Activated naive CD4-positive, alpha-beta T cell treated with anti-CD3 and anti-CD28 coated beads, Interleukin-2, amount 50 U/mL, for 72 hours (primary cell): ENCODE measurements around the gene PPT2. TPM values are rescaled to one million over a fixed set of nuclear protein-coding genes. Genes with fewer than 3 reads are reported as not detected.
"Not testable (repeated sequence)": the region's sequence is repeated elsewhere in the genome, so short reads cannot be mapped to it uniquely, and the experiment has no call there.

Experiments used
- ATAC-seq, 2 donors: fragments of 150-1000 bp; cut with Tn5 transposase; 2 replicates each; pipeline ENCODE4 v1.10.0; 2021; ENCODE audit warnings: mild to moderate bottlenecking in 2 of 2, moderate library complexity in 2 of 2
- DNase-seq, 2 donors: peaks; one replicate each; pipeline ENCODE4 v3.0.0; 2021 to 2022; ENCODE audit warnings: low spot score in 2 of 2
- H3K27ac Mint-ChIP-seq, 2 donors: one replicate each; pipeline ENCODE4 v1.8.0; 2022; ENCODE audit warnings: mild to moderate bottlenecking in 2 of 2, mixed read lengths in 2 of 2
- H3K36me3 Mint-ChIP-seq, 2 donors: one replicate each; pipeline ENCODE4 v1.8.0; 2022; ENCODE audit warnings: mixed read lengths in 2 of 2
- H3K9me3 Mint-ChIP-seq, 2 donors: one replicate each; pipeline ENCODE4 v1.8.0; 2022; ENCODE audit warnings: mixed read lengths in 2 of 2
- total RNA-seq, 2 donors: library from RNA; stranded (reverse); gene quantifications; one replicate each; pipeline ENCODE4 v1.2.3, GENCODE V29; 2022

Gene PPT2
- total RNA-seq, 2 donors from 2014 or later, result 13.6 to 18.7 TPM

- Mint-ChIP-seq H3K36me3 (peaks cover under 1 to 5% of the 10 kb centered on the region in 2 donors), H3K9me3 (no peaks in the 10 kb centered on the region), H3K27ac (no peak overlapping the region)
- peak; percentile 85 to 90 for ATAC-seq
- DNase-seq, result peak; percentile 76
Measured at GRCh38 chr6:32118782-32119628, 34.9 kb upstream of the PPT2 start.

- no peak for ATAC-seq
- Mint-ChIP-seq H3K27ac (no peak overlapping the region), H3K36me3 (peaks cover 5 to 7% of the 10 kb centered on the region in 2 donors), H3K9me3 (no peaks in the 10 kb centered on the region)
- no peak for DNase-seq
Measured at GRCh38 chr6:32120573-32121059, 33.3 kb upstream of the PPT2 start.

- no peak for DNase-seq
- Mint-ChIP-seq H3K9me3 (no peaks in the 10 kb centered on the region), H3K27ac (no peak overlapping the region), H3K36me3 (peaks cover 22 to 25% of the 10 kb centered on the region in 2 donors)
- no peak for ATAC-seq
Measured at GRCh38 chr6:32123681-32124080, 30.3 kb upstream of the PPT2 start.

- DNase-seq, result no peak
Measured at GRCh38 chr6:32126880-32127279, 27.1 kb upstream of the PPT2 start.

GRCh38 chr6:32127409-32127716 lies 26.6 kb upstream of the PPT2 start:
- H3K36me3 Mint-ChIP-seq, result peaks cover 24 to 32% of the 10 kb centered on the region in 2 donors
- peak overlapping the region; percentile 93 to 99 for H3K27ac Mint-ChIP-seq
- ATAC-seq, result no peak
- no peaks in the 10 kb centered on the region for H3K9me3 Mint-ChIP-seq
- DNase-seq, result no peak

More at GRCh38 chr6:32126880-32127279, 27.1 kb upstream of the PPT2 start:
- Mint-ChIP-seq H3K9me3 (no peaks in the 10 kb centered on the region), H3K36me3 (peaks cover 27 to 32% of the 10 kb centered on the region in 2 donors), H3K27ac (peak overlapping the region; percentile 93 to 99)
- ATAC-seq, result no peak

GRCh38 chr6:32127717-32128592 lies 26.0 kb upstream of the PPT2 start, which contains the start of gene ATF6B:
Gene ATF6B, minus strand, starts transcription at chr6:32128246. Its CDS starts 39 bp downstream, at chr6:32128207.
- H3K9me3 Mint-ChIP-seq, result no peaks in the 10 kb centered on the region

GRCh38 chr6:32128751-32129296 lies 25.1 kb upstream of the PPT2 start:
- Mint-ChIP-seq H3K27ac (peak overlapping the region; percentile 93 to 99), H3K9me3 (no peaks in the 10 kb centered on the region), H3K36me3 (peaks cover 24 to 32% of the 10 kb centered on the region in 2 donors)
- ATAC-seq (no peak), DNase-seq (no peak)

More at GRCh38 chr6:32127717-32128592, 26.0 kb upstream of the PPT2 start, which contains the start of gene ATF6B:
- DNase-seq (peak; percentile 92 to 97), ATAC-seq (peak; percentile 90 to 94)
- peaks cover 24 to 32% of the 10 kb centered on the region in 2 donors for H3K36me3 Mint-ChIP-seq
- peak within 1 kb of the TSS; percentile 93 to 99 for H3K27ac Mint-ChIP-seq

GRCh38 chr6:32129297-32130088 lies 24.4 kb upstream of the PPT2 start:
- H3K36me3 Mint-ChIP-seq, result peaks cover 24 to 26% of the 10 kb centered on the region in 2 donors
- no peaks in the 10 kb centered on the region for H3K9me3 Mint-ChIP-seq
- ATAC-seq (no peak), DNase-seq (no peak)
- peak overlapping the region; percentile 84 to 97 for H3K27ac Mint-ChIP-seq

- Mint-ChIP-seq H3K27ac (no peak overlapping the region), H3K9me3 (no peaks in the 10 kb centered on the region), H3K36me3 (peaks cover 20 to 25% of the 10 kb centered on the region in 2 donors)
- no peak for DNase-seq
- ATAC-seq, result no peak
Measured at GRCh38 chr6:32131439-32131948, 22.4 kb upstream of the PPT2 start.

GRCh38 chr6:32132110-32132509 lies 21.8 kb upstream of the PPT2 start:
- Mint-ChIP-seq H3K27ac (no peak overlapping the region), H3K9me3 (no peaks in the 10 kb centered on the region), H3K36me3 (peaks cover 15 to 19% of the 10 kb centered on the region in 2 donors)
- DNase-seq (no peak), ATAC-seq (no peak)

- Mint-ChIP-seq H3K36me3 (peaks cover 4 to 10% of the 10 kb centered on the region in 2 donors), H3K27ac (no peak overlapping the region), H3K9me3 (no peaks in the 10 kb centered on the region)
- ATAC-seq (no peak), DNase-seq (no peak)
Measured at GRCh38 chr6:32133786-32134185, 20.2 kb upstream of the PPT2 start.

GRCh38 chr6:32137454-32137853 lies 16.5 kb upstream of the PPT2 start:
- ATAC-seq, result no peak
- DNase-seq, result no peak
- Mint-ChIP-seq H3K9me3 (no peaks in the 10 kb centered on the region), H3K27ac (no peak overlapping the region), H3K36me3 (no peaks in the 10 kb centered on the region)

GRCh38 chr6:32139590-32139989 lies 14.4 kb upstream of the PPT2 start:
- H3K27ac Mint-ChIP-seq, result no peak overlapping the region
- no peaks in the 10 kb centered on the region for H3K9me3 Mint-ChIP-seq
- DNase-seq (no peak), ATAC-seq (no peak)
- no peaks in the 10 kb centered on the region for H3K36me3 Mint-ChIP-seq

- DNase-seq (no peak), ATAC-seq (no peak)
- Mint-ChIP-seq H3K36me3 (no peaks in the 10 kb centered on the region), H3K27ac (no peak overlapping the region), H3K9me3 (no peaks in the 10 kb centered on the region)
Measured at GRCh38 chr6:32140420-32141046, 13.4 kb upstream of the PPT2 start.

GRCh38 chr6:32144238-32144637 lies 9.7 kb upstream of the PPT2 start:
- H3K27ac Mint-ChIP-seq, DNase-seq, H3K9me3 Mint-ChIP-seq, ATAC-seq: not testable (repeated sequence)
- peaks cover 0 to 12% of the 10 kb centered on the region in 2 donors for H3K36me3 Mint-ChIP-seq
